ENCODE results near the gene ANKRD23.

ANKRD23 gene

GRCh38 chr2:96882906-96883305, 39.1 kb upstream of the ANKRD23 start:
- TF ChIP-seq CTCF (IDR thresholded peaks at IDR 0.05; ENCODE audit: insufficient read depth, low read length, poor library complexity, severe bottlenecking) = no peak
- Histone ChIP-seq H3K4me3 (replicated peaks; ENCODE audit: low read depth, low read length) (no peak overlapping the region), H3K36me3 (ENCODE audit: control insufficient read depth, insufficient read depth, low read length) (no peaks in the 10 kb centered on the region), H3K27me3 (replicated peaks; ENCODE audit: control insufficient read depth, insufficient read depth, low read length) (no peaks in the 10 kb centered on the region; the same call in 1 of the 2 replicates)
- DNase-seq (ENCODE audit: extremely low read depth, insufficient read length) = no peak

- Histone ChIP-seq H3K36me3 (ENCODE audit: control insufficient read depth, insufficient read depth, low read length) (no peaks in the 10 kb centered on the region), H3K27me3 (replicated peaks; ENCODE audit: control insufficient read depth, insufficient read depth, low read length) (no peaks in the 10 kb centered on the region; the same call in 1 of the 2 replicates), H3K4me3 (replicated peaks; ENCODE audit: low read depth, low read length) (no peak overlapping the region)
- DNase-seq (ENCODE audit: extremely low read depth, insufficient read length) = no peak
- no peak for TF ChIP-seq CTCF (IDR thresholded peaks at IDR 0.05; ENCODE audit: insufficient read depth, low read length, poor library complexity, severe bottlenecking)
Measured at GRCh38 chr2:96882230-96882629, 38.4 kb upstream of the ANKRD23 start.

- no peaks in the 10 kb centered on the region; the same call in 1 of the 2 replicates for H3K27me3 ChIP-seq (replicated peaks; ENCODE audit: control insufficient read depth, insufficient read depth, low read length)
- no peaks in the 10 kb centered on the region for H3K36me3 ChIP-seq (ENCODE audit: control insufficient read depth, insufficient read depth, low read length)
- no peak overlapping the region for H3K4me3 ChIP-seq (replicated peaks; ENCODE audit: low read depth, low read length)
- no peak for TF ChIP-seq CTCF (IDR thresholded peaks at IDR 0.05; ENCODE audit: insufficient read depth, low read length, poor library complexity, severe bottlenecking)
- DNase-seq (ENCODE audit: extremely low read depth, insufficient read length) = no peak
Measured at GRCh38 chr2:96881349-96882195, 37.8 kb upstream of the ANKRD23 start.

- DNase-seq (ENCODE audit: extremely low read depth, insufficient read length) = no peak
- H3K36me3 ChIP-seq (ENCODE audit: control insufficient read depth, insufficient read depth, low read length) = no peaks in the 10 kb centered on the region
- H3K27me3 ChIP-seq (replicated peaks; ENCODE audit: control insufficient read depth, insufficient read depth, low read length) = no peaks in the 10 kb centered on the region; the same call in 1 of the 2 replicates
- no peak for TF ChIP-seq CTCF (IDR thresholded peaks at IDR 0.05; ENCODE audit: insufficient read depth, low read length, poor library complexity, severe bottlenecking)
- no peak overlapping the region for H3K4me3 ChIP-seq (replicated peaks; ENCODE audit: low read depth, low read length)
Measured at GRCh38 chr2:96880891-96881273, 37.1 kb upstream of the ANKRD23 start.

GRCh38 chr2:96879545-96880040, 35.8 kb upstream of the ANKRD23 start:
- Histone ChIP-seq H3K4me3 (replicated peaks; ENCODE audit: low read depth, low read length) (no peak overlapping the region), H3K36me3 (ENCODE audit: control insufficient read depth, insufficient read depth, low read length) (no peaks in the 10 kb centered on the region), H3K27me3 (replicated peaks; ENCODE audit: control insufficient read depth, insufficient read depth, low read length) (no peaks in the 10 kb centered on the region; the same call in 1 of the 2 replicates)
- no peak for DNase-seq (ENCODE audit: extremely low read depth, insufficient read length)
- TF ChIP-seq CTCF (IDR thresholded peaks at IDR 0.05; ENCODE audit: insufficient read depth, low read length, poor library complexity, severe bottlenecking) = no peak
